H1 (cell line): ENCODE results near the gene SCGB1A1. TPM values are rescaled to one million over a fixed set of nuclear protein-coding genes. Genes with fewer than 3 reads are reported as not detected.

Source experiments
- CTCF ChIA-PET: fragments of 300-600 bp; sonication (Branson Sonifier 250); formaldehyde crosslinking; loops from one replicate; lab custom pipeline; 2021; ENCODE audit not compliant: partially characterized antibody; lab: Charles Lee
- POLR2A ChIA-PET: fragments of 300-600 bp; sonication (Branson Sonifier 250); formaldehyde crosslinking; loops from one replicate; lab custom pipeline; 2021; ENCODE audit warnings: inconsistent platforms; ENCODE audit not compliant: partially characterized antibody; lab: Charles Lee
- DNase-seq, 2 experiments: peaks; one replicate each; pipeline versions ENCODE4 v3.0.0 to v3.0.0-alpha.2; 2010 to 2022; ENCODE audit warnings: low spot score in 2 of 2, low read depth in 1 of 2, mixed read lengths in 1 of 2
- FAIRE-seq: peaks from 2 replicates; lab custom pipeline; 2011; peaks lifted over from hg19 to GRCh38; lab: Jason Lieb, UNC
- H2AFZ ChIP-seq: 2 replicates; pipeline ENCODE4 v1.8.1; 2012; ENCODE audit warnings: low read length, inconsistent platforms
- H2AK5ac ChIP-seq: 2 replicates; pipeline ENCODE4 v1.6.1; 2013; ENCODE audit warnings: low read depth, low read length
- H2BK120ac ChIP-seq: replicated peaks from 2 replicates; pipeline ENCODE3; 2013; ENCODE audit warnings: low read depth, low read length, inconsistent platforms
- H2BK12ac ChIP-seq: 2 replicates; pipeline ENCODE4 v1.6.1; 2013; ENCODE audit warnings: low read depth, low read length
- H2BK15ac ChIP-seq: 2 replicates; pipeline ENCODE4 v1.6.1; 2013; ENCODE audit warnings: low read length
- H2BK20ac ChIP-seq: 2 replicates; pipeline ENCODE4 v1.6.1; 2013; ENCODE audit warnings: low read length
- H2BK5ac ChIP-seq: 2 replicates; pipeline ENCODE4 v1.6.1; 2013; ENCODE audit warnings: low read depth, low read length
- H3K14ac ChIP-seq: 2 replicates; pipeline ENCODE4 v1.6.1; 2013; ENCODE audit warnings: inconsistent platforms; ENCODE audit not compliant: insufficient read length
- H3K18ac ChIP-seq: 2 replicates; pipeline ENCODE4 v1.6.1; 2013; ENCODE audit warnings: low read length; ENCODE audit errors: extremely low read depth
- H3K23ac ChIP-seq: 2 replicates; pipeline ENCODE4 v1.6.1; 2013; ENCODE audit warnings: inconsistent platforms; ENCODE audit not compliant: insufficient read length
- H3K23me2 ChIP-seq: 2 replicates; pipeline ENCODE4 v1.6.1; 2013; ENCODE audit warnings: low read depth, low read length
- H3K27ac ChIP-seq: 2 replicates; pipeline ENCODE4 v1.6.1; 2011; ENCODE audit warnings: low read depth, low read length, inconsistent platforms
- H3K27me3 ChIP-seq, 4 experiments: replicated peaks in 1 of 4; 1 replicate in 1 of 4; 2 replicates in 3 of 4; pipeline versions ENCODE4 v1.6.1 to v1.8.1; 2011 to 2013; ENCODE audit warnings: low read length in 3 of 4, mild to moderate bottlenecking in 3 of 4, inconsistent platforms in 2 of 4, mixed read lengths in 2 of 4, moderate library complexity in 1 of 4; ENCODE audit not compliant: control insufficient read depth in 3 of 4, insufficient read depth in 3 of 4; ENCODE audit errors: extremely low read depth in 1 of 4
- H3K36me3 ChIP-seq, 4 experiments: 2 replicates each; pipeline versions ENCODE4 v1.6.1 to v1.8.1; 2011 to 2013; ENCODE audit warnings: mild to moderate bottlenecking in 4 of 4, low read length in 3 of 4, moderate library complexity in 2 of 4, control low read depth in 1 of 4, inconsistent platforms in 1 of 4; ENCODE audit not compliant: insufficient read depth in 4 of 4, control insufficient read depth in 2 of 4
- H3K4ac ChIP-seq: replicated peaks from 2 replicates; pipeline ENCODE3; 2013; ENCODE audit warnings: low read length, low read depth, mixed read lengths, inconsistent platforms; ENCODE audit not compliant: insufficient read length
- H3K4me1 ChIP-seq, 4 experiments: replicated peaks in 1 of 4; 1 replicate in 1 of 4; 2 replicates in 3 of 4; pipeline versions ENCODE4 v1.6.1 to v1.8.1; 2011 to 2013; ENCODE audit warnings: low read length in 3 of 4, inconsistent platforms in 2 of 4, mixed read lengths in 1 of 4; ENCODE audit not compliant: insufficient read depth in 4 of 4, control insufficient read depth in 3 of 4
- H3K4me2 ChIP-seq, 2 experiments: 2 replicates each; pipeline versions ENCODE4 v1.6.1 to v1.8.1; 2011 to 2013; ENCODE audit warnings: low read depth in 2 of 2, low read length in 2 of 2, control low read depth in 1 of 2, inconsistent platforms in 1 of 2, mild to moderate bottlenecking in 1 of 2; ENCODE audit not compliant: insufficient read depth in 1 of 2
- H3K4me3 ChIP-seq, 4 experiments: fragments of 200-600, 300-600 bp in 1 of 4; sonication (generic), shearing (Covaris generic), sonication (Bioruptor Twin) in 1 of 4; 2 replicates each; pipeline versions ENCODE4 v1.5.1 to v1.8.1; 2011 to 2016; ENCODE audit warnings: low read length in 4 of 4, low read depth in 3 of 4, control low read depth in 2 of 4, inconsistent platforms in 2 of 4, mild to moderate bottlenecking in 2 of 4, mixed read lengths in 1 of 4, moderate library complexity in 1 of 4; ENCODE audit not compliant: insufficient read depth in 2 of 4; ENCODE audit errors: extremely low read depth in 1 of 4
- H3K56ac ChIP-seq: replicated peaks from 2 replicates; pipeline ENCODE3; 2013; ENCODE audit warnings: low read depth, mild to moderate bottlenecking, mixed read lengths, low read length, inconsistent platforms; ENCODE audit not compliant: insufficient read length
- H3K79me1 ChIP-seq: 2 replicates; pipeline ENCODE4 v1.6.1; 2013; ENCODE audit warnings: low read depth, low read length, control low read depth
- H3K79me2 ChIP-seq, 2 experiments: 2 replicates each; pipeline versions ENCODE4 v1.6.1 to v1.8.1; 2012 to 2013; ENCODE audit warnings: low read length in 2 of 2, mild to moderate bottlenecking in 2 of 2, inconsistent platforms in 1 of 2; ENCODE audit not compliant: insufficient read depth in 2 of 2, control insufficient read depth in 1 of 2
- H3K9ac ChIP-seq, 4 experiments: replicated peaks in 1 of 4; 1 replicate in 1 of 4; 2 replicates in 3 of 4; pipeline versions ENCODE4 v1.6.1 to v1.8.1; 2011 to 2013; ENCODE audit warnings: low read depth in 3 of 4, low read length in 3 of 4, control low read depth in 2 of 4, mild to moderate bottlenecking in 2 of 4, moderate library complexity in 2 of 4, inconsistent platforms in 1 of 4; ENCODE audit errors: extremely low read depth in 1 of 4
- H3K9me3 ChIP-seq, 2 experiments: 2 replicates each; pipeline versions ENCODE4 v1.6.1 to v1.8.1; 2012 to 2013; ENCODE audit warnings: mild to moderate bottlenecking in 2 of 2, moderate library complexity in 2 of 2, control low read depth in 1 of 2, inconsistent platforms in 1 of 2, low read depth in 1 of 2, low read length in 1 of 2, mixed read lengths in 1 of 2; ENCODE audit not compliant: insufficient read depth in 2 of 2
- H4K20me1 ChIP-seq, 2 experiments: replicated peaks in 1 of 2; 2 replicates each; pipeline versions ENCODE3 to v1.8.1; 2011 to 2013; ENCODE audit warnings: inconsistent platforms in 2 of 2, low read length in 2 of 2, mild to moderate bottlenecking in 1 of 2; ENCODE audit not compliant: insufficient read depth in 2 of 2, control insufficient read depth in 1 of 2
- H4K5ac ChIP-seq: 2 replicates; pipeline ENCODE4 v1.6.1; 2013; ENCODE audit warnings: low read length, low read depth, mixed read lengths, inconsistent platforms; ENCODE audit not compliant: insufficient read length
- H4K8ac ChIP-seq: 2 replicates; pipeline ENCODE4 v1.8.0; 2013; ENCODE audit warnings: mild to moderate bottlenecking, moderate library complexity, low read length, inconsistent platforms; ENCODE audit not compliant: insufficient read depth; ENCODE audit errors: extremely low read depth
- H4K91ac ChIP-seq: replicated peaks from 2 replicates; pipeline ENCODE3; 2013; ENCODE audit warnings: low read length, mixed read lengths, inconsistent platforms; ENCODE audit not compliant: insufficient read length
- ASH2L ChIP-seq: fragments of 200-600, 300-600 bp; sonication (generic); IDR thresholded peaks from one replicate; pipeline ENCODE4 v1.7.1; 2017; ENCODE audit warnings: low read length
- CBX8 ChIP-seq: fragments of 300-800, 300-1000 bp; sonication (generic); IDR thresholded peaks from 2 replicates; pipeline ENCODE4 v1.7.1; 2016; ENCODE audit warnings: low read depth, low read length, borderline replicate concordance
- CTBP2 ChIP-seq: IDR thresholded peaks from 2 replicates; pipeline ENCODE4 v1.7.0; 2011; ENCODE audit warnings: borderline replicate concordance, mild to moderate bottlenecking, moderate library complexity, mixed read lengths, low read length; ENCODE audit not compliant: insufficient read depth, insufficient read length
- E2F6 ChIP-seq: IDR thresholded peaks from 2 replicates; pipeline ENCODE4 v1.6.1; 2012; ENCODE audit warnings: inconsistent platforms
- JUND ChIP-seq: IDR thresholded peaks from 2 replicates; pipeline ENCODE4 v1.6.1; 2011; ENCODE audit warnings: mild to moderate bottlenecking, improper control_type of control experiment, low read length
- PHF8 ChIP-seq: fragments of 200-600 bp; sonication (generic); conservative IDR thresholded peaks from 2 replicates; pipeline ENCODE4 v1.7.1; 2012; ENCODE audit warnings: low read depth, mild to moderate bottlenecking, inconsistent platforms, low read length, moderate library complexity
- POLR2AphosphoS5 ChIP-seq: IDR thresholded peaks from 2 replicates; pipeline ENCODE4 v1.6.1; 2011; ENCODE audit warnings: low read depth, low read length
- TAF7 ChIP-seq: optimal IDR thresholded peaks from 2 replicates; pipeline ENCODE3; 2011; ENCODE audit warnings: low read depth, mild to moderate bottlenecking, inconsistent platforms, low read length, moderate library complexity, borderline replicate concordance
- ZNF274 ChIP-seq: IDR thresholded peaks from 2 replicates; pipeline ENCODE4 v1.7.0; 2012; ENCODE audit warnings: low read length, borderline replicate concordance; ENCODE audit errors: extremely low read depth
- WGBS, 2 experiments: shearing (Covaris generic) in 1 of 2; methylation state at CpG; one replicate each; pipeline versions ENCODE4 v1.1.6 to v1.1.7; 2013 to 2015; ENCODE audit warnings: low lambda C conversion rate in 2 of 2, mixed read lengths in 2 of 2, inconsistent platforms in 1 of 2, low coverage in 1 of 2, missing lambda C conversion rate in 1 of 2; ENCODE audit not compliant: insufficient replicate concordance in 2 of 2, insufficient coverage in 1 of 2, insufficient read length in 1 of 2; ENCODE audit errors: extremely low coverage in 1 of 2, missing lambda C conversion rate in 1 of 2; 5-methylcytosine and 5-hydroxymethylcytosine counted together
- polyA plus RNA-seq, 7 experiments: library from polyadenylated mRNA; depleted of rRNA in 3 of 7; stranded (reverse) in 5 of 7; unstranded in 2 of 7; fragments of >200 nt in 5 of 7; fragments of 200-250 nt in 2 of 7; gene quantifications; 1 replicate in 5 of 7; 2 replicates in 1 of 7; 4 replicates in 1 of 7; pipeline versions ENCODE4 v1.2.1 to v1.2.3, GENCODE V29; 2011 to 2013; ENCODE audit warnings: missing spikeins in 2 of 7, mixed read lengths in 2 of 7
- total RNA-seq: library from RNA; stranded (reverse); fragmentation: NEBNext Ultra II Directional; extraction: Animal tissue kit (Norgen Biotek cat#: 25700); gene quantifications from 2 replicates; pipeline ENCODE4 v1.2.1, GENCODE V29; 2021

Gene SCGB1A1
- total and polyA plus RNA-seq, 2 of the 8 experiments (the other 6 are each of a cell fraction or from before 2014, with no cell fraction given): not detected

GRCh38 chr11:62432695-62433094, 13.9 kb downstream of the SCGB1A1 start:
- no peaks in the 10 kb centered on the region for H3K36me3 ChIP-seq
- no peak overlapping the region for H2BK5ac ChIP-seq
- no peaks in the 10 kb centered on the region for H3K23me2 ChIP-seq
- no peak for FAIRE-seq
- no peak overlapping the region for H3K14ac ChIP-seq
- H3K4me2 ChIP-seq: no peak overlapping the region
- no peak overlapping the region for H2BK120ac ChIP-seq
- no peak overlapping the region for H2AK5ac ChIP-seq
- 83% methylated on average over 9 of the region's 9 CpGs; no CpG with 5 or more reads in 1 of the 2 experiments for WGBS, 2 experiments
- no peak overlapping the region for H2BK20ac ChIP-seq
- no peak overlapping the region for H2BK12ac ChIP-seq
- H3K27ac ChIP-seq: no peak overlapping the region
- POLR2A ChIA-PET: no interaction called here
- no peak overlapping the region for H4K8ac ChIP-seq
- DNase-seq: no peak
- no peaks in the 10 kb centered on the region for H3K79me1 ChIP-seq
- no peaks in the 10 kb centered on the region for H3K9me3 ChIP-seq
- H4K20me1 ChIP-seq: no peaks in the 10 kb centered on the region
- H3K27me3 ChIP-seq: no peaks in the 10 kb centered on the region
- H4K5ac ChIP-seq: no peak overlapping the region
- no peak overlapping the region for H3K4me3 ChIP-seq
- H2AFZ ChIP-seq: no peak overlapping the region
- H3K79me2 ChIP-seq: no peaks in the 10 kb centered on the region
- CTCF ChIA-PET: interaction anchor here (0.6 to 1.5 kb wide), 6 partner anchors 8 to 128 kb away, joined by 3 to 4 read pairs (median 3); no protein-coding TSS in a partner anchor
- no peak overlapping the region for H3K56ac ChIP-seq
- no peak overlapping the region for H3K18ac ChIP-seq
- no peak overlapping the region for H2BK15ac ChIP-seq
- H3K4me1 ChIP-seq: no peaks in the 10 kb centered on the region
- H3K9ac ChIP-seq: no peak overlapping the region
- H4K91ac ChIP-seq: no peak overlapping the region
- no peak overlapping the region for H3K23ac ChIP-seq
- H3K4ac ChIP-seq: no peak overlapping the region
- TF ChIP-seq CBX8 (no peak), POLR2AphosphoS5 (no peak), TAF7 (no peak), ASH2L (no peak), ZNF274 (no peak), PHF8 (no peak), CTBP2 (no peak), E2F6 (no peak), JUND (no peak)
